OCI-LY7 (cell line): ENCODE data around the gene TMEM184A.

Experiments used
- CTCF ChIP-seq: fragments of 200-600 bp; sonication (generic); conservative IDR thresholded peaks from 2 replicates; pipeline ENCODE4 v1.5.1; 2014; ENCODE audit warnings: mild to moderate bottlenecking, antibody characterized with exemption, low read length, moderate library complexity, mixed read lengths
- EZH2phosphoT487 ChIP-seq: fragments of 200-600 bp; sonication (generic); IDR thresholded peaks from 2 replicates; pipeline ENCODE4 v1.6.1; 2018; ENCODE audit warnings: low read depth, borderline replicate concordance, mild to moderate bottlenecking, mixed run types, antibody characterized with exemption, low read length, moderate library complexity, mixed read lengths

- no peak for TF ChIP-seq CTCF
- TF ChIP-seq EZH2phosphoT487: no peak
These were observed 60.3 kb downstream of the TMEM184A start for GRCh38 chr7:1495564-1496242.
